HG02852 (cell line): ENCODE data around the gene UBE2Q2.
"Not testable (repeated sequence)": the region's sequence is repeated elsewhere in the genome, so short reads cannot be mapped to it uniquely, and the experiment has no call there.

Experiments
- ATAC-seq: cut with Tn5 transposase; IDR thresholded peaks from one replicate; pipeline ENCODE4 v1.9.1; 2021; ENCODE audit warnings: mild to moderate bottlenecking, moderate library complexity; ENCODE audit not compliant: unreplicated experiment

The UBE2Q2 gene

DNA sequence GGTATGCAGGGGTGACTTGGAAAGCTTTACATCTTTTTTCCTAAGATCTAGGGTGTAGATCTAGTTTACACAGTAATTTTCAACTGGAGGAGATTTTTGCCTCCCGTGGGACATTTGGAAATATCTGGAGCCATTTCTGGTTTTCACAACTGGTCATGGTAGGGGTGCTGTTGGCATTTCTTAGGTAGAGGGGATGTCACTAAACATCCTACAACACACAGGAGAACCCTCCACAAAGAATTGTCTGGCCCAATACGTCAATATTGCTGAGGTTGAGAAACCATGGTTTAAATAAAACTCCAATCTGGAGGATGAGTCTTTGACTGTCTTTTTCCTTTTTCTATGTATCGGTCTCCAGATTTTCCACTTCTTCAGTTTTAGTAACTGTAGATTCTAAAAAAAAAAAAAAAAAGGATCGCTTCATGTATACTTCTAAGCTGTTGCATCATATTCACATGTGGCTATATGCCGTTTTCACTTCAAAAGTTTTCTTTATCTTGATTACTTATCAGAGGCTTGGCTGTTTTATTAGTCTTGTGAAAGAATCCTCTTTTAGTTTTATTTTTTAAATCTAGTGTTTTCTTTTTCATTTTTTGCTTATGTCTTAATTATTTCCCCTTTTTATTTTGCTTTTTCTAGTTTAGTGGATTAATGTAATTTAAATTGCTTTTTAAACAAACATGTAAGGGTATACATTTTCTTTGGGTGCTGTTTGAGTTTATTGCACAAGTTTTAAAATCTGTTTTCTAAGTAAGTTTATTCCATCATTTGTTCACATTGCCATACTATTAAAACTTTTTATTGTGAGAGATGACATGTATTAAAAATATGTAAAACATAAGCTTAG is 21.2 kb downstream of the UBE2Q2 start:
- ATAC-seq, result no peak

DNA sequence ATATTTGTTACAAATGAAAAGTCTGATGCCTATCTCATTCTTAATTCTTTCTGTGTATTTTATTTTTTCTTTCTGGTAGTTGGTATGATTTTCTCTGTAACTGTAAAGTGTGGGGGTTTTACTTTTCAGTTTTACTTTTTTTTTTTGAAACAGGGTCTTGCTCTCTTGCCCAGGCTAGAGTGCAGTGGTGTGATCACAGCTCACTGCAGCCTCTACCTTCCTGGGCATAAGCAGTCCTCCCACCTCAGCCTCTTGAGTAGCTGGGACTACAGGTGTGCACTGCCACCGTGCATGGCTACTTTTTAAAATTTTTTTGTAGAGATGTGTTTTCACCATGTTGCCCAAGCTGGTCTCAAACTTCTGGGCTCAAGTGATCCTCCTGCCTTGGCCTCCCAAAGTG is 22.8 kb downstream of the UBE2Q2 start:
- ATAC-seq, result not testable (repeated sequence)

GRCh38 chr15:75866916-75867315 is 23.7 kb downstream of the UBE2Q2 start:
- no peak for ATAC-seq

- no peak for ATAC-seq
Measured at GRCh38 chr15:75867449-75867848, 24.2 kb downstream of the UBE2Q2 start.

GRCh38 chr15:75868019-75868418 is 24.8 kb downstream of the UBE2Q2 start:
- ATAC-seq, result no peak

DNA sequence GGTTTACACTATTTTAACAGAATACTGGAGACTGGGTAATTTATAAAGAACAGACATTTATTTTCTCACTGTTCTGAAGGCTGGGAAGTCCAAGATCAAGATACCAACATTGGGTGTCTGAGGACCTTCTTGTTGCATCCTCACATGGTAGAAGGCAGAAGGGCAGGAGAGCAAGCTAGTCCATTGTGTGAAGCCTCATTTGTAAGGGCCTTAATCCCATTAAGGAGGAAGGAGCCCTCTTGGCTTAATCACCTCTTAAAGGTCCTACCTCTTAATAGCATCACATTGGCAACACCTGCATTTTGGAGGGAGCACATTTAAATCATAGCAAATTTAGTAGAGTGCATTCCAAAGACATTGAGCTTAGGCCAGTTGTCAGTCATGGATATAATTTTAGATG is 26.2 kb downstream of the UBE2Q2 start:
- no peak for ATAC-seq

DNA sequence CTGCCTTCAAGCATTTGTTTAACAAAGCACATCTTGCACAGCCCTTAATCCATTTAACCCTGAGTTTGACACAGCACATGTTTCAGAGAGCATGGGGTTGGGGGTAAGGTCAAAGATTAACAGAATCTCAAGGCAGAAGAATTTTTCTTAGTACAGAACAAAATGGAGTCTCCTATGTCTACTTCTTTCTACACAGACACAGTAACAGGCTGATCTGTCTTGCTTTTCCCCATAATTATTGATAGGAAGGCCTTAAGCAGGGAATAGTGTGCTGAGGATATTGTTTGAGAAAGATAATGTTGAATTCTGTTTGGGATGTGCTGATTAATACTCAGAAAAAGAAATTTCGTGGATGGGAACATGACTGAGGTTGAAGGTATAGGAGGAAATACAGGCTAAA is 28.3 kb downstream of the UBE2Q2 start:
- not testable (repeated sequence) for ATAC-seq

DNA sequence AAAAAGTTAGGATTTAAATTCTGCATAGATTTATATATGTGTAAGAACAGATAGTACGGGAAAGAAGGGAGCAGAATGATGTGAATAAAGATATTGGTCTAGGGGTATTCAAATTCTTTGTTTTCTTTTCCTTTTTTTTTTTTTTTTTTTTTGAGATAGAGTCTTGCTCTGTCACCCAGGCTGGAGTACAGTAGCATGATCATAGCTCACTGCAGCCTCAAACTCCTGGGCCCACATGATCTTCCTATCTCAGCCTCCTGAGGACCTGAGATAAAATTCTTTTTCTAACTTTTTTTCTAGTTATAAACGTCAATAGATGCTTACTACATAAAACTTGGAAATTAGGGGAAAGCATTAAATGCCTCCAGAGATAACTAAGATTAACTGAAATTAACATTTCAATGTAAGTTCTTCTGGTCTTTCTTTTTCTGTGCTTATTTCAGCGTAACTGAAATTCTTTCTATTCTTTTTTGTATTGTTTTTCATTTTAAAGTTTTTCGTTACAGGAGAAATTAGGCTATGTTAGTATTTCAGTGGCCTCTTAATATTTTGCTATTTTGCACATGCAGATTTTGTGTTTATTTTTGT is 29.2 kb downstream of the UBE2Q2 start:
- no peak for ATAC-seq

- no peak for ATAC-seq
Measured at GRCh38 chr15:75884041-75884440, 40.8 kb downstream of the UBE2Q2 start.

GRCh38 chr15:75887178-75887577 is 43.9 kb downstream of the UBE2Q2 start:
- ATAC-seq, result no peak

GRCh38 chr15:75891895-75892294 is 48.6 kb downstream of the UBE2Q2 start:
- no peak for ATAC-seq

DNA sequence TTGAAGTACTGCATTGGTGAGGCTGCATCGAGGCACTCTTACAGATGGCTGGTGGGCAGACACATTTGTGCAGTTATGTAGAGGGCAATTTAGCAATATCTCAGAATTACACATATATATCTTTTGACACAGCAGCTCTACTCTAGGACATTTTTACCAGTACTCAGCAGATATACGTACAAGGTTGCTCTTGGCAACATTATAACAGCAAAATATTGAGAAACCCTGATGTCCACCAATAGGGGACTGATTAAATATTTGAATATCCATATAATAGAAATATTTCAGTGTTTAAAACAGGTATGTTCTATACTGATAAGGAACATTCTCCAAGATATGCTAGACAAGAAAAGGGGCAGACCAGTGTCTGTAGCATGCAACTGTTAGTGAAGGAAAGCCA is 52.5 kb downstream of the UBE2Q2 start:
- no peak for ATAC-seq

GRCh38 chr15:75900577-75900976 is 57.3 kb downstream of the UBE2Q2 start:
- ATAC-seq, result no peak

DNA sequence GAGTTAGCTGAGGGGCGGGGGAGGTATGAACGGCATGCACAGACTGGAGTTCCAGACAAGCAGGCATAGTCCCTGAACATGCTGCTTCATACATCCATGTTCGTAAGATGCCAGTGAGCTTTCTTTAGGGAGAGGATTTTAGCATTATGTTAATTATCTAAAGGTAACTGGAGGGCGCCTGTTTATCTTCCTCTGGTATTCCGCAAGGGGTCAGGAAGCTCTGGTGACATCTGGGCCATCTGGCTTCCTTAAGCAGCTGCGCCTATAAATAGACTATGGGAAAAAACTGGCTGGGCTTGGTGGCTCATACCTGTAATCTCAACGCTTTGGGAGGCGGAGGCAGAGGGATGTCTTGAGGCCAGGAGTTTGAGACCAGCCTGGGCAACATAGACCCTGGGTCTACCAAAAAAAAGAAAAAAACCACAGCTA is 58.9 kb downstream of the UBE2Q2 start:
- ATAC-seq, result no peak

DNA sequence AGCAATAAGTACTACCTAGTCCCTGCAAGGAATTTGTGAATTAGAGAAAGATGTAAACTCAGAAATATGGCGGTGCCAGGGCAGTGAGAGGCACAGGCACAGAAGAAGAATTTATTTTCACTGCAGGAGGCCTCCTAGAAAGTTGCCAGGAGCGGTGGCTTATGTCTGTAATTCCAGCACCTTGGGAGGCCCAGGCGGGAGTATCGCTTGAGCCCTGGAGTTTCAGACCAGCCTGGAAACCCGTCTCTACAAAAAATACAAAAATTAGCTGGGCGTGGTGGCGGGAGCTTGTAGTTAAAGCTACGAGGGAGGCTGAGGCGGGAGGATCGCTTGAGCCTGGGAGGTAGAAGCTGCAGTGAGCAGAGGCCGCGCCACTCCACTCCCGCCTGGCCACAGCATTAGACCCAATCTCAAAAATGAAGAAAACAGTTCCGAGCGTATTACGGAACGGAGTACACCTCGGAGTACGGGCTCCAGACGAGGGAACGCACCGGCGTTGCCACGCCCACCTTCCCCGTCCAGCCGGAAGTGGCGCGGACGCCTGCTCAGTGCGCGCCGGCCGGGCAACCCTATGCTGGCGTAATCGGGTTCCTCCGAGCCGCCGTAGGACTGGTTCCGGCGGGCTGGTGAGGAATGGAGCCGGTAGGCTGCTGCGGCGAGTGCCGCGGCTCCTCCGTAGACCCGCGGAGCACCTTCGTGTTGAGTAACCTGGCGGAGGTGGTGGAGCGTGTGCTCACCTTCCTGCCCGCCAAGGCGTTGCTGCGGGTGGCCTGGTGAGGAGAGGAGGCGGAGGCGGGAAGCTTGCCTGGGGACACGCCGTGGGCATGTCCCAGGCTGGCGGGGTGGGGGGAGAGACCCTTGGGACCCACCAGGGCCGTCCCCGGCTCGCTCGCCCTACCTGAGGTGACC is 60.3 kb downstream of the UBE2Q2 start, which contains the start of gene FBXO22:
Gene FBXO22, plus strand, starts transcription at position 548 of the 909 bp plus-strand sequence. Its CDS starts 86 bp downstream, at position 634.
- ATAC-seq, result peak; percentile 89

DNA sequence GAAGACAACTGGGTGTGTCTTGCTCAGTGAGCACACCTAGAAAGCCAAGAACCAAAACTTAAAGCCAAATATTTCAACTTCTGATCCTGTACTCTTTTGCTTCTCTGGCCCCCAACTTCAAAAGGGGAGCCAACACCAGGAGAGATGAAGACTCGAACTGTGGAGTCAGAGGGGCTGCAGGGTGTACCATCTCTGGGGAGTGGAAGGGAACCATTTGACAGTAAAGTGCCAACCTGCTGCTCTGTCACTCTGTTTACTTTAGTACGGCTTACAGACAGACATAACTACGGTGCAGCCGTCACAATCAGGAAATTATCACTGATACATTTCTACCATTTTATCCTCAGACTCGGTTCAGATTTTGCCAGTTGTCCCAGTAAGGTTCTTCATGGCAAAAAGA is 62.0 kb downstream of the UBE2Q2 start:
- no peak for ATAC-seq

DNA sequence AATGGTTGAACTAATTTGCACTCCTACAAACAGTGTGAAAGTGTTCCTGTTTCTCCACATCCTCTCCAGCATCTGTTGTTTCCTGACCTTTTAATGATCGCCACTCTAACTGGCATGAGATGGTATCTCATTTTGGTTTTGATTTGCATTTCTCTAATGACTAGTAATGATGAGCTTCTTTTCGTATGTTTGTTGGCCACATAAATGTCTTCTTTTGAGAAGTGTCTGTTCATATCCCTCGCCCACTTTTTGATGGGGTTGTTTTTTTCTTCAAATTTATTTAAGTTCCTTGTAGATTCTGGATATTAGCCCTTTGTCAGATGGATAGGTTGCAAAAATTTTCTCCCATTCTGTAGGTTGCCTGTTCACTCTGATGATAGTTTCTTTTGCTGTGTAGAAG is 67.1 kb downstream of the UBE2Q2 start:
- not testable (repeated sequence) for ATAC-seq

DNA sequence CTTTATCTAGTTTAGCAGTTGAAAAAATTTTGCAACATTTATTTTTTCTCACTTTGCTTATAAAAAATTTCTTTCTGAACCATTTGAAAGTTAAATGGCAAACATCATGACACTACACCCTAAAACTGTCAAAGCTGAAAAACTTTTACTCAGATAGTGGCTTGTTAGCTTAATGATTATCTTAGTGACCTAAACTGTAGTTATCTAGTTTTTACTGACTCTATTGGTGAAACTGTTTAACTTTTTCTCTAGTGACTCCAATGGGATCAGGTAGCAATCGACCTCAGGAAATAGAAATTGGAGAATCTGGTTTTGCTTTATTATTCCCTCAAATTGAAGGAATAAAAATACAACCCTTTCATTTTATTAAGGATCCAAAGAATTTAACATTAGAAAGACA is 73.7 kb downstream of the UBE2Q2 start:
- ATAC-seq, result no peak

- ATAC-seq, result no peak
Measured at GRCh38 chr15:75918135-75918534, 74.9 kb downstream of the UBE2Q2 start.

- ATAC-seq, result no peak
Measured at GRCh38 chr15:75920079-75920478, 76.8 kb downstream of the UBE2Q2 start.
